ENCODE measurements around the gene IL24.
A peak's percentile ranks its signal among the peaks of the same experiment; 100 is the strongest.

The IL24 gene

GRCh38 chr1:206925106-206925736 lies 28.0 kb downstream of the IL24 start:
- DNase-seq (ENCODE audit: low spot score), result no peak

- no peak for DNase-seq (ENCODE audit: low spot score)
Measured at GRCh38 chr1:206926286-206926685, 29.0 kb downstream of the IL24 start.

GRCh38 chr1:206929524-206929923 lies 32.3 kb downstream of the IL24 start:
- DNase-seq (ENCODE audit: low spot score), result no peak

GRCh38 chr1:206930210-206930798 lies 33.1 kb downstream of the IL24 start:
- no peak for DNase-seq (ENCODE audit: low spot score)

- no peak for DNase-seq (ENCODE audit: low spot score)
Measured at GRCh38 chr1:206931709-206932108, 34.5 kb downstream of the IL24 start.

- DNase-seq (ENCODE audit: low spot score), result no peak
Measured at GRCh38 chr1:206932177-206932576, 34.9 kb downstream of the IL24 start.

GRCh38 chr1:206933333-206933945 lies 36.2 kb downstream of the IL24 start:
- no peak for DNase-seq (ENCODE audit: low spot score)

GRCh38 chr1:206935491-206936067 lies 38.3 kb downstream of the IL24 start:
- DNase-seq (ENCODE audit: low spot score), result peak; percentile 45

- DNase-seq (ENCODE audit: low spot score), result no peak
Measured at GRCh38 chr1:206937425-206937824, 40.2 kb downstream of the IL24 start.

GRCh38 chr1:206939131-206939530 lies 41.9 kb downstream of the IL24 start:
- DNase-seq (ENCODE audit: low spot score), result no peak

- no peak for DNase-seq (ENCODE audit: low spot score)
Measured at GRCh38 chr1:206939841-206940587, 42.8 kb downstream of the IL24 start.

GRCh38 chr1:206940588-206940936 lies 43.3 kb downstream of the IL24 start:
- DNase-seq (ENCODE audit: low spot score), result no peak

GRCh38 chr1:206941766-206942418 lies 44.6 kb downstream of the IL24 start:
- no peak for DNase-seq (ENCODE audit: low spot score)

GRCh38 chr1:206944703-206945102 lies 47.5 kb downstream of the IL24 start:
- no peak for DNase-seq (ENCODE audit: low spot score)

- no peak for DNase-seq (ENCODE audit: low spot score)
Measured at GRCh38 chr1:206945779-206946178, 48.5 kb downstream of the IL24 start.

GRCh38 chr1:206946261-206946660 lies 49.0 kb downstream of the IL24 start, which contains the start of gene PIGR:
TSS of gene PIGR (minus strand) at chr1:206946466. CDS start at chr1:206940531, 5,935 bp downstream.
- no peak for DNase-seq (ENCODE audit: low spot score)

GRCh38 chr1:206947255-206947654 lies 50.0 kb downstream of the IL24 start:
- DNase-seq (ENCODE audit: low spot score), result no peak

- no peak for DNase-seq (ENCODE audit: low spot score)
Measured at GRCh38 chr1:206949208-206949607, 52.0 kb downstream of the IL24 start.

GRCh38 chr1:206949641-206950040 lies 52.4 kb downstream of the IL24 start:
- no peak for DNase-seq (ENCODE audit: low spot score)

GRCh38 chr1:206951318-206952100 lies 54.3 kb downstream of the IL24 start:
- DNase-seq (ENCODE audit: low spot score), result no peak

- DNase-seq (ENCODE audit: low spot score), result no peak
Measured at GRCh38 chr1:206952171-206952570, 54.9 kb downstream of the IL24 start.

All from COLO829 (cell line).